AG10803 (cell line): Measurements from ENCODE around the gene MINPP1.

ENCODE experiments used
- DNase-seq: peaks from one replicate; pipeline ENCODE4 v3.0.0; 2010; ENCODE audit warnings: low read depth
- H3K4me3 ChIP-seq: 2 replicates; pipeline ENCODE4 v1.5.1; 2011; ENCODE audit warnings: mild to moderate bottlenecking, low read length, control low read depth
- CTCF ChIP-seq: conservative IDR thresholded peaks from 2 replicates; pipeline ENCODE4 v1.5.1; 2011; ENCODE audit warnings: mild to moderate bottlenecking, low read length, control low read depth, inconsistent platforms

The MINPP1 gene

DNA sequence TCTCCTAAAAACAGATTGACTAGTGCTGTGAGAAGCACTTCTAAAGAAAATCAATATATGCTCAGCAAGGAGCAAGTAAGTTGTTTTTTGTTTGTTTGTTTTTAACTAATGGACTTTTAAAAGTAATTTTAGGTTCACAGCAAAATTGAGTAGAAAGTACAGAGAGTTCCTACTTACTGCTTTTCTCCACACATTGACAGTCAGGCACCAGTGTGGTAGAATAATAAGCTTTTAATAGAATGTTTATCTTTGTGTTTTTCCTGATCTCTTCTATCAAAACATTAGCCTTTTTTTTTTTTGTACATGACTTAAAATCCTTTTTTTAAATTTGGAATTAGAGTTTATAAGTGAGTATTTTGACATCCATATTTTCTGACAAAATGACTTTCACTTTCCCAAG lies 28.0 kb downstream of the MINPP1 start:
- no peak for DNase-seq
- no peak for TF ChIP-seq CTCF
- no peak overlapping the region for H3K4me3 ChIP-seq

- no peak for TF ChIP-seq CTCF
- no peak for DNase-seq
- H3K4me3 ChIP-seq, result no peak overlapping the region
Measured at GRCh38 chr10:87534173-87534858, 29.6 kb downstream of the MINPP1 start.

DNA sequence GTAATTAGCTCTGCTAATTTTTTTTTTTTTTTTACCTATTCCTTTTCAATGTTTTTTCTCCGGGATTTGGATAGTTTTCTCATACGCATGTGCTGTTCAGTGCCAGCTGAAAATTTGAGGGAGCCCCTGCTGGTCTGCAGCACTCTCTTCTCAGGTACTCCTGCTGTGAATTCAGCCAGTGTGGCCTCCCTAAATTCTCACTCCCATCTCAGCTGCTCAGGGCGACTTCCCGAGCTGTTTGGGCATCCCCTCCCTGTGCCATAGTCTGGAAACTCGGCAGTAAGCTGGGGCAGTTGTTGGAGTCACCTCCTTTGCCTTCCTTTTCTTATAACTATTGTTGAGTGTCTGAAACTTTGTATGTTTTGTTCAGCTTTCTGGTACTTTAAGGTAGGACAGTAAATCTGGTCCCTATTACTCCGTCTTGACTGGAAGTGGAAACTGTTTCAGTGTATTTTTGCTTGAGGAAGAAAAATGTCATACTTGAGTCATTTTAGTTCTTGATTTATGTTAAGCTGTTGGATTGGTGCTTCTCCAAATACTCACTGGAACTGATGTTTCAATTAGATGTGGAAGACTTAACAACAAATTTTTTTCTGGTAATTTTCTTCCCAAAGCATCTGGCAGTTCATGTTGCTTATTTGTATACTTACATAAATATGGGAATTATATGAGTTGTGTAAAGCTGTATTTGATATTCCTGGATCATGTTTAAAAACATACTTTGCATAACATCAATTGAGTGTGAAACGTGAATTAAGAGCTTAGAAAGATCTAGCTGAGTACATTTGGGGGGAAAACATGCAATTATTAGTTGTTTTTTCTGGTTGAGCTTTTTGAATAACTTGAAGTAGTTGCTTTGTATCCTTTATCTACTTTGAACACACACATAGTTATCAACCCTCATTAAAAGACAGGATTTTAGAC lies 33.7 kb downstream of the MINPP1 start:
- DNase-seq, result no peak
- no peak for TF ChIP-seq CTCF
- no peak overlapping the region for H3K4me3 ChIP-seq

DNA sequence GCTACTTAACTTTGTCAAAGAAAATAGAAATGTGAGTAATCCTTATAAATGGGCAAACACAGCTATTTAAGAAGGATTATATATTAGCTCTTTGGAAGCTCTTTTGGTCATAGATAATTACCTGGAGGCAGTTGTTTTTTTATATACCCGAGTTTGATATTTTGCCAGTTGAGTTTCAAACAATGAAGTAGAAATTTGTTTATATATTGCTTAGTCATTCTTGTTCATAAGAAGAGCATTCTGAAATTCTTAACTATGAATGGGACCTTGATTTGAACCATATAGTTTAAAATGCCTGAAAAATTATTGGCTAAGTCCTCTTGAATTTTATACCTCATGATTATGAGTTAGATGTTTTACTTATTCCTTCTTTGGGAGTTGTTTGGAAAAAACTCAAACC lies 36.4 kb downstream of the MINPP1 start:
- no peak for TF ChIP-seq CTCF
- H3K4me3 ChIP-seq, result no peak overlapping the region
- no peak for DNase-seq

GRCh38 chr10:87544721-87545120 lies 40.0 kb downstream of the MINPP1 start:
- TF ChIP-seq CTCF, result no peak
- no peak overlapping the region for H3K4me3 ChIP-seq
- no peak for DNase-seq

DNA sequence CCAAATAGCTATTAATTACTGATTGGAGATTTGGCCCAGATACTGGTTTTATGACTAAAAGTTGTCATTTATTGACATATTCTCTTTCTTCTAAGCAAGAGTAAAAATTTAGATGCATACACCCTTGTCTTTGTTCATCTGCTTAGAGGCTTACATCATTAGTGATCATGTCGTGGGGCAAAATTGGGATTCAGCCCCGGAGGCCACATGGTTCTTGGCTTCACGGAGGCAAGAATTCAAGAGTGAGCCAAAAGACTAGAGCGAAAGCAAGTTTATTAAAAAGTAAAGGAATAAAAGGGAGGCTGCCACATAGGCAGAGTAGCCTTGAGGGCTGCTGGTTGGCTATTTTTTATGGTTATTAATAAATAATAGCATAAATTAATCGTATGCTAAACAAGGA lies 41.1 kb downstream of the MINPP1 start:
- TF ChIP-seq CTCF, result no peak
- no peak overlapping the region for H3K4me3 ChIP-seq
- DNase-seq, result no peak

DNA sequence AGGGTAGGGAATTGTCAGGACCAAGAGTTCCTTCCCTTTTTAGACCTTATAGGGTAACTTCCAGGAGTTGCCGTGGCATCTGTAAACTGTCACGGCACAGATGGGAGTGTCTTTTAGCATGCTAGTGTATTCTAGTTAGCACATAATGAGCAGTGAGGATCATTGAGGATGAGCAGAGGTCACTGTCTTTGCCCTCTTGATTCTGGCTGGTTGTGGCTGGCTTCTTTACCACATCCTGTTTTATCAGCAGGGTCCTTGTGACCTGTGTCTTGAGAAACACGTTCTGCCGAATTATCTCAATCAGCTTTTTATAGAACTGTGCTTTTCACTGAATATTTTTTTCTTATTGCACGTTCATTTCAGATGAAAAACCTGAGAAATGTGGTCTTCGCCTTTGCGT lies 41.5 kb downstream of the MINPP1 start:
- DNase-seq, result no peak
- TF ChIP-seq CTCF, result no peak
- no peak overlapping the region for H3K4me3 ChIP-seq
